ENCODE measurements around the gene ATG10. TPM values are rescaled to one million over a fixed set of nuclear protein-coding genes. Genes with fewer than 3 reads are reported as not detected.

Gene ATG10
- total and polyA plus RNA-seq, 2 of the 13 experiments (the other 11 are each of a cell fraction or from before 2014, with no cell fraction given) = 2.0 to 5.7 TPM

- intact Hi-C loops (cut with micrococcal nuclease; ENCODE audit: unreplicated experiment) (loop anchor here (1.0 to 10.0 kb wide), 10 partner anchors 59 to 865 kb away; partner anchors contain the start of genes ATG10, SSBP2 and ZCCHC9), in situ Hi-C loops (cut with HindIII; ENCODE audit: extremely low pct_ligation_motif_present, low pct_unique_long_range_greater_than_20kb) (loop anchor here (10.0 kb wide), 1 partner anchor 741 kb away; no protein-coding TSS in a partner anchor)
- BruUV-seq (replicated peaks) = no TSS peak
- H3K9me3 ChIP-seq (ENCODE audit: low read length) = no peaks in the 10 kb centered on the region
- H2AFZ ChIP-seq (ENCODE audit: low read length) = no peak overlapping the region
- no peaks in the 10 kb centered on the region for H3K36me3 ChIP-seq (replicated peaks in 1 of 2; ENCODE audit: control insufficient read depth in 1 of 2, insufficient read depth in 2 of 2, low read length in 2 of 2)
- no peaks in the 10 kb centered on the region for H3K27me3 ChIP-seq (ENCODE audit: control insufficient read depth in 1 of 2, insufficient read depth in 2 of 2, low read length in 2 of 2)
- ATAC-seq (peak; percentile 100), DNase-seq (ENCODE audit: low spot score) (peak; percentile 71), FAIRE-seq (peak; percentile 78)
- no peaks in the 10 kb centered on the region for H4K20me1 ChIP-seq (ENCODE audit: insufficient read depth, low read length)
- ChIA-PET CTCF (ENCODE audit: low intra/inter-chr PET ratio, low total read pairs) (interaction anchor here (0.7 to 1.6 kb wide), 3 partner anchors 659 to 741 kb away, joined by 3 to 10 read pairs (median 8); no protein-coding TSS in a partner anchor), POLR2A (no interaction called here)
- peaks cover 14% of the 10 kb centered on the region for H3K4me1 ChIP-seq (ENCODE audit: insufficient read depth, low read length)
- WGBS (ENCODE audit: low lambda C conversion rate) = 62% methylated on average over 3 of the region's 3 CpGs
- H3K4me3 ChIP-seq (replicated peaks in 1 of 3; ENCODE audit: insufficient read depth in 1 of 3, low read depth in 2 of 3, low read length in 3 of 3) = no peak overlapping the region
- no peak overlapping the region for H3K9ac ChIP-seq (ENCODE audit: insufficient read depth, low read depth, low read length)
- H3K27ac ChIP-seq (ENCODE audit: extremely low read length, insufficient read depth, low read length) = no peak overlapping the region
- H3K79me2 ChIP-seq (ENCODE audit: insufficient read depth, low read length) = no peaks in the 10 kb centered on the region
- H3K4me2 ChIP-seq (ENCODE audit: low read depth, low read length) = no peak overlapping the region
- TF ChIP-seq ATF7 (IDR thresholded peaks at IDR 0.05) = peak; percentile 9; the same call in 1 of the 2 replicates
- TF ChIP-seq ATF7 (CRISPR knock-in tag; IDR thresholded peaks at IDR 0.05) = no peak
- peak; percentile 52; the same call in 1 of the 2 replicates for TF ChIP-seq ATF2 (CRISPR knock-in tag; IDR thresholded peaks at IDR 0.05)
- TF ChIP-seq ZNF775 (CRISPR knock-in tag; IDR thresholded peaks at IDR 0.05; ENCODE audit: borderline replicate concordance) = no peak
- peak; percentile 93 for TF ChIP-seq STAG1 (CRISPR knock-in tag; IDR thresholded peaks at IDR 0.05)
- no peak for TF ChIP-seq SP4 (CRISPR knock-in tag; IDR thresholded peaks at IDR 0.05)
- no peak for TF ChIP-seq HOXA7 (CRISPR knock-in tag; IDR thresholded peaks at IDR 0.05)
- peak; percentile 84 for TF ChIP-seq MIXL1 (CRISPR knock-in tag; IDR thresholded peaks at IDR 0.05)
- TF ChIP-seq CENPBD1 (CRISPR knock-in tag; IDR thresholded peaks at IDR 0.05; ENCODE audit: borderline replicate concordance, low read depth) = no peak
- TF ChIP-seq ZNF331 (CRISPR knock-in tag; IDR thresholded peaks at IDR 0.05) = 0 out of 2 replicates have a peak, but pooled peaks have one; percentile 29
- peak; percentile 23; the same call in 1 of the 2 replicates for TF ChIP-seq ZMYM4 (CRISPR knock-in tag; IDR thresholded peaks at IDR 0.05)
- TF ChIP-seq CTCF (CRISPR knock-in tag; IDR thresholded peaks at IDR 0.05) = peak; percentile 88
- peak; percentile 24; the same call in 1 of the 2 replicates for TF ChIP-seq JUND (CRISPR knock-in tag; IDR thresholded peaks at IDR 0.05)
- peak; percentile 73 for TF ChIP-seq RAD21 (CRISPR knock-in tag; IDR thresholded peaks at IDR 0.05)
- peak; percentile 45; the same call in 1 of the 2 replicates for TF ChIP-seq ZFX (CRISPR knock-in tag; IDR thresholded peaks at IDR 0.05; ENCODE audit: low read depth)
- no peak for TF ChIP-seq ZNF280B (CRISPR knock-in tag; IDR thresholded peaks at IDR 0.05; ENCODE audit: borderline replicate concordance)
- TF ChIP-seq, protein P1, sequence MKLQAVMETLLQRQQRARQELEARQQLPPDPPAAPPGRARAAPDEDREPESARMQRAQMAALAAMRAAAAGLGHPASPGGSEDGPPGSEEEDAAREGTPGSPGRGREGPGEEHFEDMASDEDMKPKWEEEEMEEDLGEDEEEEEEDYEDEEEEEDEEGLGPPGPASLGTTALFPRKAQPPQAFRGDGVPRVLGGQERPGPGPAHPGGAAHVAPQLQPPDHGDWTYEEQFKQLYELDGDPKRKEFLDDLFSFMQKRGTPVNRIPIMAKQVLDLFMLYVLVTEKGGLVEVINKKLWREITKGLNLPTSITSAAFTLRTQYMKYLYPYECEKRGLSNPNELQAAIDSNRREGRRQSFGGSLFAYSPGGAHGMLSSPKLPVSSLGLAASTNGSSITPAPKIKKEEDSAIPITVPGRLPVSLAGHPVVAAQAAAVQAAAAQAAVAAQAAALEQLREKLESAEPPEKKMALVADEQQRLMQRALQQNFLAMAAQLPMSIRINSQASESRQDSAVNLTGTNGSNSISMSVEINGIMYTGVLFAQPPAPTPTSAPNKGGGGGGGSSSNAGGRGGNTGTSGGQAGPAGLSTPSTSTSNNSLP (IDR thresholded peaks at IDR 0.05; ENCODE audit: low read depth, low read length) = 0 out of 2 replicates have a peak, but pooled peaks have one; percentile 35
These were observed 194.1 kb downstream of the ATG10 start for GRCh38 chr5:82165740-82166530.
